Measurements from ENCODE around the gene NXPH1.

The NXPH1 gene

GRCh38 chr7:8773518-8773917 is 340.1 kb downstream of the NXPH1 start:
- no peaks in the 10 kb centered on the region for H3K79me2 ChIP-seq (ENCODE audit: insufficient read depth, low read length)
- H4K20me1 ChIP-seq (ENCODE audit: insufficient read depth, low read length), result no peaks in the 10 kb centered on the region
- no peaks in the 10 kb centered on the region for H3F3A ChIP-seq (ENCODE audit: insufficient read depth, low read length)
- H3K36me3 ChIP-seq (ENCODE audit: insufficient read depth, low read length), result no peaks in the 10 kb centered on the region
- H3K4me2 ChIP-seq (ENCODE audit: low read length), result no peak overlapping the region
- H3K4me3 ChIP-seq (ENCODE audit: low read depth, low read length, poor library complexity, severe bottlenecking), result no peak overlapping the region
- H3K27ac ChIP-seq (ENCODE audit: low read depth, low read length, poor library complexity, severe bottlenecking), result no peak overlapping the region
- no peak overlapping the region for H3K9ac ChIP-seq (ENCODE audit: low read length)
- no peak for TF ChIP-seq EZH2 (IDR thresholded peaks at IDR 0.05; ENCODE audit: borderline replicate concordance, low read length)
- TF ChIP-seq, protein P1, sequence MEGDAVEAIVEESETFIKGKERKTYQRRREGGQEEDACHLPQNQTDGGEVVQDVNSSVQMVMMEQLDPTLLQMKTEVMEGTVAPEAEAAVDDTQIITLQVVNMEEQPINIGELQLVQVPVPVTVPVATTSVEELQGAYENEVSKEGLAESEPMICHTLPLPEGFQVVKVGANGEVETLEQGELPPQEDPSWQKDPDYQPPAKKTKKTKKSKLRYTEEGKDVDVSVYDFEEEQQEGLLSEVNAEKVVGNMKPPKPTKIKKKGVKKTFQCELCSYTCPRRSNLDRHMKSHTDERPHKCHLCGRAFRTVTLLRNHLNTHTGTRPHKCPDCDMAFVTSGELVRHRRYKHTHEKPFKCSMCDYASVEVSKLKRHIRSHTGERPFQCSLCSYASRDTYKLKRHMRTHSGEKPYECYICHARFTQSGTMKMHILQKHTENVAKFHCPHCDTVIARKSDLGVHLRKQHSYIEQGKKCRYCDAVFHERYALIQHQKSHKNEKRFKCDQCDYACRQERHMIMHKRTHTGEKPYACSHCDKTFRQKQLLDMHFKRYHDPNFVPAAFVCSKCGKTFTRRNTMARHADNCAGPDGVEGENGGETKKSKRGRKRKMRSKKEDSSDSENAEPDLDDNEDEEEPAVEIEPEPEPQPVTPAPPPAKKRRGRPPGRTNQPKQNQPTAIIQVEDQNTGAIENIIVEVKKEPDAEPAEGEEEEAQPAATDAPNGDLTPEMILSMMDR (IDR thresholded peaks at IDR 0.05; ENCODE audit: low read length), result no peak
- no peaks in the 10 kb centered on the region for H3K9me3 ChIP-seq (ENCODE audit: low read length)
- H2AFZ ChIP-seq (ENCODE audit: low read length), result no peak overlapping the region
- H3K9me2 ChIP-seq (ENCODE audit: low read depth, low read length), result no peaks in the 10 kb centered on the region
- no peaks in the 10 kb centered on the region for H3K4me1 ChIP-seq (ENCODE audit: insufficient read depth, low read length, severe bottlenecking)
- H3K27me3 ChIP-seq (ENCODE audit: insufficient read depth, low read length), result no peaks in the 10 kb centered on the region

DNA sequence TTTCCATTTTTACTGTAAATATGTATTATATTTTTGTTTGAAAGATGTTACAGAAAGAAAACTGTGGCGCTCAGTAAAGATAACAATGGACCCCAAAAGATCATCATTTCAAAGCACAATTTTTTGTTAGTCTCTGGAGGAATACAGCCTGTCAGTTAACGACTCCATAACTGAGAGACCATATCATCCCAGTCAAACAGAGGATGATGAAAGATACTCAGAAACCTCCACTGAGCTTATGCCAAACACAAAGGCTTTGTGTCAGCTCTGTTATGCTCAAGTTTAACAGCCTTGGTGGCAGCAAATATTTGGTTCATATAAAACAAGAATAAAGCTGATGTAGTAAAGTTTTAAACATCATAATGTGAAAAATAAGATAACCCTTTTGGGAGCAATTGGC is 345.1 kb downstream of the NXPH1 start:
- Histone ChIP-seq H2AFZ (ENCODE audit: low read length) (no peak overlapping the region), H3K27me3 (ENCODE audit: insufficient read depth, low read length) (no peaks in the 10 kb centered on the region), H3K79me2 (ENCODE audit: insufficient read depth, low read length) (no peaks in the 10 kb centered on the region), H3F3A (ENCODE audit: insufficient read depth, low read length) (no peaks in the 10 kb centered on the region), H3K4me2 (ENCODE audit: low read length) (no peak overlapping the region), H3K4me3 (ENCODE audit: low read depth, low read length, poor library complexity, severe bottlenecking) (no peak overlapping the region), H3K9me2 (ENCODE audit: low read depth, low read length) (no peaks in the 10 kb centered on the region), H3K9ac (ENCODE audit: low read length) (no peak overlapping the region), H3K4me1 (ENCODE audit: insufficient read depth, low read length, severe bottlenecking) (no peaks in the 10 kb centered on the region), H4K20me1 (ENCODE audit: insufficient read depth, low read length) (no peaks in the 10 kb centered on the region), H3K36me3 (ENCODE audit: insufficient read depth, low read length) (no peaks in the 10 kb centered on the region), H3K9me3 (ENCODE audit: low read length) (no peaks in the 10 kb centered on the region), H3K27ac (ENCODE audit: low read depth, low read length, poor library complexity, severe bottlenecking) (no peak overlapping the region)
- no peak for TF ChIP-seq EZH2 (IDR thresholded peaks at IDR 0.05; ENCODE audit: borderline replicate concordance, low read length)

- TF ChIP-seq EZH2 (IDR thresholded peaks at IDR 0.05; ENCODE audit: borderline replicate concordance, low read length), result no peak
- TF ChIP-seq, protein P1 (IDR thresholded peaks at IDR 0.05; ENCODE audit: low read length), result no peak
- Histone ChIP-seq H3K9me3 (ENCODE audit: low read length) (no peaks in the 10 kb centered on the region), H3K4me2 (ENCODE audit: low read length) (no peak overlapping the region), H2AFZ (ENCODE audit: low read length) (no peak overlapping the region), H3F3A (ENCODE audit: insufficient read depth, low read length) (no peaks in the 10 kb centered on the region), H4K20me1 (ENCODE audit: insufficient read depth, low read length) (no peaks in the 10 kb centered on the region), H3K4me3 (ENCODE audit: low read depth, low read length, poor library complexity, severe bottlenecking) (no peak overlapping the region), H3K9me2 (ENCODE audit: low read depth, low read length) (no peaks in the 10 kb centered on the region), H3K79me2 (ENCODE audit: insufficient read depth, low read length) (no peaks in the 10 kb centered on the region), H3K27me3 (ENCODE audit: insufficient read depth, low read length) (no peaks in the 10 kb centered on the region), H3K4me1 (ENCODE audit: insufficient read depth, low read length, severe bottlenecking) (no peaks in the 10 kb centered on the region), H3K9ac (ENCODE audit: low read length) (no peak overlapping the region), H3K27ac (ENCODE audit: low read depth, low read length, poor library complexity, severe bottlenecking) (no peak overlapping the region), H3K36me3 (ENCODE audit: insufficient read depth, low read length) (no peaks in the 10 kb centered on the region)
These were observed 347.8 kb downstream of the NXPH1 start for GRCh38 chr7:8781166-8781565.

- no peaks in the 10 kb centered on the region for H3K27me3 ChIP-seq (ENCODE audit: insufficient read depth, low read length)
- no peak overlapping the region for H3K27ac ChIP-seq (ENCODE audit: low read depth, low read length, poor library complexity, severe bottlenecking)
- H3K9me2 ChIP-seq (ENCODE audit: low read depth, low read length), result no peaks in the 10 kb centered on the region
- TF ChIP-seq, protein P1 (IDR thresholded peaks at IDR 0.05; ENCODE audit: low read length), result no peak
- TF ChIP-seq EZH2 (IDR thresholded peaks at IDR 0.05; ENCODE audit: borderline replicate concordance, low read length), result no peak
- no peak overlapping the region for H3K4me2 ChIP-seq (ENCODE audit: low read length)
- no peaks in the 10 kb centered on the region for H3F3A ChIP-seq (ENCODE audit: insufficient read depth, low read length)
- no peak overlapping the region for H3K4me3 ChIP-seq (ENCODE audit: low read depth, low read length, poor library complexity, severe bottlenecking)
- H3K9me3 ChIP-seq (ENCODE audit: low read length), result no peaks in the 10 kb centered on the region
- H2AFZ ChIP-seq (ENCODE audit: low read length), result no peak overlapping the region
- no peaks in the 10 kb centered on the region for H3K4me1 ChIP-seq (ENCODE audit: insufficient read depth, low read length, severe bottlenecking)
- no peaks in the 10 kb centered on the region for H3K36me3 ChIP-seq (ENCODE audit: insufficient read depth, low read length)
- no peaks in the 10 kb centered on the region for H4K20me1 ChIP-seq (ENCODE audit: insufficient read depth, low read length)
- no peak overlapping the region for H3K9ac ChIP-seq (ENCODE audit: low read length)
- no peaks in the 10 kb centered on the region for H3K79me2 ChIP-seq (ENCODE audit: insufficient read depth, low read length)
These were observed 349.8 kb downstream of the NXPH1 start for GRCh38 chr7:8783229-8783628.

Measured in OCI-LY1 (cell line).